HUES48 (cell line): ENCODE measurements around the gene TBXAS1.
"Not testable (repeated sequence)": the region's sequence is repeated elsewhere in the genome, so short reads cannot be mapped to it uniquely, and the experiment has no call there.

Source experiments
- H3K27ac ChIP-seq: one replicate; pipeline ENCODE4 v1.7.0; 2013; ENCODE audit warnings: low read depth, low read length, inconsistent platforms
- H3K27me3 ChIP-seq: 2 replicates; pipeline ENCODE4 v1.6.1; 2013; ENCODE audit warnings: mild to moderate bottlenecking, low read length; ENCODE audit not compliant: control insufficient read depth, insufficient read depth
- H3K36me3 ChIP-seq: 2 replicates; pipeline ENCODE4 v1.6.1; 2013; ENCODE audit warnings: low read length; ENCODE audit not compliant: control insufficient read depth, insufficient read depth
- H3K4me1 ChIP-seq: 2 replicates; pipeline ENCODE4 v1.6.1; 2013; ENCODE audit warnings: mild to moderate bottlenecking, low read length; ENCODE audit not compliant: control insufficient read depth, insufficient read depth
- H3K4me3 ChIP-seq: 2 replicates; pipeline ENCODE4 v1.5.1; 2013; ENCODE audit warnings: mild to moderate bottlenecking, low read depth, low read length
- H3K9ac ChIP-seq: 2 replicates; pipeline ENCODE4 v1.6.1; 2013; ENCODE audit warnings: mild to moderate bottlenecking, low read depth, low read length, moderate library complexity
- H3K9me3 ChIP-seq: 2 replicates; pipeline ENCODE4 v1.6.1; 2013; ENCODE audit warnings: low read length; ENCODE audit not compliant: control insufficient read depth, insufficient read depth

Gene TBXAS1

GRCh38 chr7:139902436-139903102, 73.5 kb downstream of the TBXAS1 start:
- Histone ChIP-seq H3K4me1 (no peaks in the 10 kb centered on the region), H3K27ac (no peak overlapping the region), H3K9ac (no peak overlapping the region), H3K4me3 (no peak overlapping the region), H3K36me3 (no peaks in the 10 kb centered on the region), H3K9me3 (no peaks in the 10 kb centered on the region), H3K27me3 (no peaks in the 10 kb centered on the region)

GRCh38 chr7:139903103-139903477, 74.0 kb downstream of the TBXAS1 start:
- H3K27ac ChIP-seq, H3K9ac ChIP-seq, H3K9me3 ChIP-seq, H3K4me1 ChIP-seq, H3K27me3 ChIP-seq, H3K4me3 ChIP-seq, H3K36me3 ChIP-seq: not testable (repeated sequence)

GRCh38 chr7:139906879-139907278, 77.8 kb downstream of the TBXAS1 start:
- no peak overlapping the region for H3K9ac ChIP-seq
- H3K36me3 ChIP-seq = no peaks in the 10 kb centered on the region
- no peaks in the 10 kb centered on the region for H3K4me1 ChIP-seq
- no peaks in the 10 kb centered on the region for H3K27me3 ChIP-seq
- no peak overlapping the region for H3K27ac ChIP-seq
- no peak overlapping the region for H3K4me3 ChIP-seq
- no peaks in the 10 kb centered on the region for H3K9me3 ChIP-seq

GRCh38 chr7:139908792-139909191, 79.7 kb downstream of the TBXAS1 start:
- H3K27ac ChIP-seq = no peak overlapping the region
- H3K36me3 ChIP-seq = no peaks in the 10 kb centered on the region

GRCh38 chr7:139909379-139910050, 80.5 kb downstream of the TBXAS1 start:
- Histone ChIP-seq H3K4me3 (no peak overlapping the region), H3K27ac (no peak overlapping the region), H3K9ac (no peak overlapping the region), H3K4me1 (no peaks in the 10 kb centered on the region), H3K36me3 (no peaks in the 10 kb centered on the region), H3K9me3 (no peaks in the 10 kb centered on the region), H3K27me3 (no peaks in the 10 kb centered on the region)

More at GRCh38 chr7:139908792-139909191, 79.7 kb downstream of the TBXAS1 start:
- Histone ChIP-seq H3K27me3 (no peaks in the 10 kb centered on the region), H3K4me1 (no peaks in the 10 kb centered on the region), H3K9me3 (no peaks in the 10 kb centered on the region), H3K4me3 (no peak overlapping the region), H3K9ac (no peak overlapping the region)

GRCh38 chr7:139913021-139913844, 84.2 kb downstream of the TBXAS1 start:
- Histone ChIP-seq H3K4me3 (no peak overlapping the region), H3K27ac (no peak overlapping the region), H3K4me1 (no peaks in the 10 kb centered on the region), H3K9me3 (no peaks in the 10 kb centered on the region), H3K27me3 (no peaks in the 10 kb centered on the region), H3K36me3 (no peaks in the 10 kb centered on the region), H3K9ac (no peak overlapping the region)

- no peak overlapping the region for H3K9ac ChIP-seq
- H3K9me3 ChIP-seq = no peaks in the 10 kb centered on the region
- no peaks in the 10 kb centered on the region for H3K27me3 ChIP-seq
- H3K4me1 ChIP-seq = no peaks in the 10 kb centered on the region
- no peaks in the 10 kb centered on the region for H3K36me3 ChIP-seq
- H3K27ac ChIP-seq = no peak overlapping the region
- no peak overlapping the region for H3K4me3 ChIP-seq
Observed at GRCh38 chr7:139913845-139914135, 84.7 kb downstream of the TBXAS1 start.

- Histone ChIP-seq H3K4me3 (no peak overlapping the region), H3K4me1 (no peaks in the 10 kb centered on the region), H3K9ac (no peak overlapping the region), H3K9me3 (no peaks in the 10 kb centered on the region), H3K27me3 (no peaks in the 10 kb centered on the region), H3K36me3 (no peaks in the 10 kb centered on the region), H3K27ac (no peak overlapping the region)
Observed at GRCh38 chr7:139914306-139915267, 85.5 kb downstream of the TBXAS1 start.

- no peak overlapping the region for H3K9ac ChIP-seq
- H3K4me3 ChIP-seq = no peak overlapping the region
- no peaks in the 10 kb centered on the region for H3K4me1 ChIP-seq
- H3K27me3 ChIP-seq = no peaks in the 10 kb centered on the region
- H3K36me3 ChIP-seq = no peaks in the 10 kb centered on the region
- no peak overlapping the region for H3K27ac ChIP-seq
- H3K9me3 ChIP-seq = no peaks in the 10 kb centered on the region
Observed at GRCh38 chr7:139915268-139915863, 86.3 kb downstream of the TBXAS1 start.

- no peaks in the 10 kb centered on the region for H3K27me3 ChIP-seq
- H3K27ac ChIP-seq = no peak overlapping the region
- H3K36me3 ChIP-seq = no peaks in the 10 kb centered on the region
- no peak overlapping the region for H3K9ac ChIP-seq
- no peaks in the 10 kb centered on the region for H3K4me1 ChIP-seq
- no peaks in the 10 kb centered on the region for H3K9me3 ChIP-seq
- no peak overlapping the region for H3K4me3 ChIP-seq
Observed at GRCh38 chr7:139915864-139916716, 87.0 kb downstream of the TBXAS1 start.
